ENCODE measurements around the gene NOXO1.
A peak's percentile ranks its signal among the peaks of the same experiment; 100 is the strongest.

Gene NOXO1

DNA sequence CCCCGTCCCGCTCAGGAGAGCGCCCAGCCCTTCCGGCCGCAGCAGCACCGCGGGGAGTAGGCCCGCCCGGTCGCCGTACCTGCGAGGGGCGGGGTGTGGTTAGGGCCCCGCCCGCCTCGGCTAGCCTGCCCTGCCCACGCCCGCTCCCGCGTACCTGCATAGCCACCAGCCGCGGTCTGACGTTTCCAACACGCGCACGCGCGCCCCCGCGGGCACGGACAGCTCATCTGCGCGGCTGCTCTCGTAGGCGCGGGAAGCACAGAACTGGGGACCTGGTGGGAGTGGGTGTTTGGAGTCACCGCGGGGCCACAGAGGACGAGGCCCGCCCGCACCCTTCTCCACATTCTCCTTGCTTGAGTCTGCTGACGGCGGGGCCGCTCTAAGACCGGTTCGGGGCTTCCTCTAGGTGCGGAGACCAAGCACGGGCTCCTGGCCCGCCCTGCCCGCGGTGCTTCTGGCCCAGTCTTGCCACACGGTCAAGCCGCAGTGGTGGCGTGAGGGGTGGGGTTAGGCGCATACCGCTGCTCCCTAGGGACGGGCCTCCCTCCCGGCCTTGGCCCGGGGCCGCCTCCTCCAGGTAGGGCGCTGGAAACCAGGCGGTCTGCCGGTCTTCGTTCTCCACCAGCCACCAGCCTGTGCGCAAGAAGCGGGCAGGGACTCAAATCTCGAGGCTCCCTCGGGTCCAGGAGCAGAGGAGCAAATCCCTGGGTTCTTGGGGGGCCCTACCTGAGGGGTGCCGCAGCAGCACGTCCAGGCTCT lies 1.8 kb downstream of the NOXO1 start:
- no peak for DNase-seq (ENCODE audit: low read depth, low spot score)

GRCh38 chr16:1978476-1979120 lies 2.7 kb downstream of the NOXO1 start:
- no peak for DNase-seq (ENCODE audit: low read depth, low spot score)

GRCh38 chr16:1977875-1978268 lies 3.4 kb downstream of the NOXO1 start:
- no peak for DNase-seq (ENCODE audit: low read depth, low spot score)

- DNase-seq (ENCODE audit: low read depth, low spot score) = no peak
Observed at GRCh38 chr16:1976951-1977874, 4.1 kb downstream of the NOXO1 start.

DNA sequence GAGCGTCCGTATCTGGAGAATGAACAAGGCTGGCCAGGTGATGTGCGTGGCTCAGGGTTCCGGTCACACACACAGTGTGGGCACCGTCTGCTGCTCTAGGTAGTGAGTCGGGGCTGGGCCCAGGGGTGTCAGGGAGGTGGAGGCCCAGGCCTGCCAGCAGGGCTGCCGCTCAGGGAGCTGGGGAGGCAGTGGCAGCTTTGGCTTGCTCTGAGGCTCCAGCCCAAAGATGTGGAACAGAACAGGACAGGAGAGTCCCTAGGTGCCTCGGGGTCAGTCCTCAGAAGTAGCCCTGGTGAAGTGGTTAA lies 5.1 kb downstream of the NOXO1 start:
- no peak for DNase-seq (ENCODE audit: low read depth, low spot score)

DNA sequence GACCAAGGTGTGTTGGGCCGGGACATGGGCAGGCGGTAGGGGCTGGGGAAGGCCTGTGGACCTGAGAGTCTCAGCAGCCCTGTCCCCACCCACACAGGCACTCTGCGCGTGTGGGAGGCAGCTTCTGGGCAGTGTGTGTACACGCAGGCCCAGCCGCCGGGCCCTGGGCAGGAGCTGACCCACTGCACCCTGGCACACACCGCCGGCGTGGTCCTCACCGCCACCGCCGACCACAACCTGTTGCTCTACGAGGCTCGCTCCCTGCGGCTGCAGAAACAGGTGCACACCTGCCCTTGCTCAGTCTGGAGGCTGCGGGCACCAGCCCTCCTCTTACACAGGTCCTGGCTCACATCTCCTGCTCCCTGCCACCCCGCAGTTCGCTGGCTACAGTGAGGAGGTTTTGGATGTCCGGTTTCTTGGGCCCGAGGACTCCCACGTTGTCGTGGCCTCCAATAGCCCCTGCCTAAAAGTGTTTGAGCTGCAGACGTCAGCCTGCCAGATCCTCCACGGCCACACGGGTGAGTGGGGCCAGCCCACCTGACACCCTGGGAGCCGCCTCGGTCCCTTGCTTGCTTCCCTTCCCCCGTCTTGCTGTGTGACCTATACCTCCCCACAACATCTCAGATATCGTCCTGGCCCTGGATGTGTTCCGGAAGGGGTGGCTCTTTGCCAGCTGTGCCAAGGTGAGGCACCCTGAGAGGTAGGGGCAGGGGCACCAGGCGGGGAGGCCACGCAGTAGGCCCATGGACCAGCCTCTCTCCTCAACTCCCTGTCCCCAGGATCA lies 5.6 kb downstream of the NOXO1 start:
- DNase-seq (ENCODE audit: low read depth, low spot score) = no peak

- no peak for DNase-seq (ENCODE audit: low read depth, low spot score)
Observed at GRCh38 chr16:1974157-1975070, 6.9 kb downstream of the NOXO1 start.

- no peak for DNase-seq (ENCODE audit: low read depth, low spot score)
Observed at GRCh38 chr16:1973461-1974156, 7.7 kb downstream of the NOXO1 start.

- no peak for DNase-seq (ENCODE audit: low read depth, low spot score)
Observed at GRCh38 chr16:1972490-1972877, 8.8 kb downstream of the NOXO1 start.

DNA sequence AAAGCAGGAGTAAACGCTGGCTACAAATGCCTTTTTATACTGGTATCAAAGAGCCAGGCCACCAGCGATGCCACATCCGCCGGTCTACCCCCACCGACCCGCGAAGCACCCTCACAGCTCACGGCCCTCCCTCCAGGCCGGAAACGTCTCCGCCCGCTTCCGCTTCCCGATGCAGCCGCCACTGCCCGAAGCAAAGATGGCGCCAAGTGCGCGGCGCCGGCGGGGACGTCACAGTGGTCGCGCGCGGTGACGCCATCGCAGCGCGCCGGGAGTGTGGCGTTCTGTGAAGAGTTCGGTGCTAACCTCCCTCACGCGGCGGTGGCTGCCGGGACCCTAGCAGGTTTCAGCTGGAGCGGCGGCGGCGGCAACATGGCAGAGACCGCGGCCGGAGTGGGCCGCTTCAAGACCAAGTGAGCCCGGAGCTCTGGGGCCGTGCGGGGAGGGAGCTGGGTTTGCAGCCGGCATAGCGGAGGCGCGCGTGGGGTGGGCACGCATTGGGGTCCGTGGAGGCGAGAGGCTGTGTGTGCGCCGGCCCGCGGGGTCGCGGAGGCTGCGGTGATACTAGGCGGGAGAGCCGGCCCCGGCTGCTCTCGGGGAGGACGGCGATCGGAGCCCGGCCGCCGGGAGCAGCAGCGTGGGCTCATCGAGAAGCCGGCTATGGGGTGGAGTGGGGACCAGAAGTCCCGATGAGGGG lies 9.3 kb downstream of the NOXO1 start, which contains the start of gene TBL3:
Gene TBL3, plus strand, starts transcription at position 258 of the 694 bp plus-strand sequence. Its CDS starts 112 bp downstream, at position 370.
- DNase-seq (ENCODE audit: low read depth, low spot score) = peak; percentile 83

GRCh38 chr16:1968146-1968953 lies 12.9 kb downstream of the NOXO1 start:
- DNase-seq (ENCODE audit: low read depth, low spot score) = no peak

- no peak for DNase-seq (ENCODE audit: low read depth, low spot score)
Observed at GRCh38 chr16:1966460-1966859, 14.8 kb downstream of the NOXO1 start, which contains the start of gene RNF151. Gene RNF151 (plus strand): TSS chr16:1966856. CDS start chr16:1966882, 26 bp downstream.

GRCh38 chr16:1965396-1966001 lies 15.8 kb downstream of the NOXO1 start:
- no peak for DNase-seq (ENCODE audit: low read depth, low spot score)

- peak; percentile 97 for DNase-seq (ENCODE audit: low read depth, low spot score)
Observed at GRCh38 chr16:1964506-1965395, 16.5 kb downstream of the NOXO1 start, which contains the start of gene RPS2. Gene RPS2 (minus strand): TSS chr16:1964826. CDS start chr16:1964625, 201 bp downstream.

DNA sequence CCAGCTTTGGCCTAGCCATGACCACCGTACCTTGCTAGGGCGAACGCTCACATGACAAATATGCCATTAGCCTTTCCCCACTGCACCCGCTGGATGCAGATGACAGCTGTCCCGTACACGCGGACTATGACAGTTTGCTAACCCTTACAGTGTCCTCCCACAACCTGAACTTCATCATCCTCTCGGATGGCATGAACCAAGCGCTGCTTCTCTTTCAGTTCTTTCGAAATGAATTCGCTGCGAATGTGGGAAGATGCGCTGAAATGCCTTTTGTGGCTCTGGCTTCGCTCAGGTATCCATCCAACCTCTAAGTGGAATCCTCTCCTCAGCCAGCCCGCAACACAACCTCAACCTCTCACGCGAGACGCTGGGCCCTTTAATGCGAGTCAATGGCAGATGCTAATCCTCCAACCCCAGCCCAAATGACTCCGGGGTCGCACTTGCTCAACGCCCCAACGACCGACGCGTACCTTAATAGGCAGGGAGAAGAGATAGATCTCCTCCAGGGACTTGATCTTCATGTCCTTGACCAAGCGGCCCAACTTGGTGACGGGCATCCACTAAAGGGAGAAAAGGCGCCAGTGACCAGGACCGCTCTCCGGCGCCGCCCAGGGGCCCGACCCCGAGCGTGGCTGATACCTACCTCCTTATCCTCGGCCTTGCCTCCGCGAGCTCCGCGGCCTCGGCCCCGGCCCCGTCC lies 17.3 kb downstream of the NOXO1 start:
- no peak for DNase-seq (ENCODE audit: low read depth, low spot score)
